ENCODE data around the gene C1QL3. TPM values are rescaled to one million over a fixed set of nuclear protein-coding genes. Genes with fewer than 3 reads are reported as not detected.

The C1QL3 gene
- total RNA-seq, 2 experiments from 2014 or later, result 0.07 TPM; not detected in 1

DNA sequence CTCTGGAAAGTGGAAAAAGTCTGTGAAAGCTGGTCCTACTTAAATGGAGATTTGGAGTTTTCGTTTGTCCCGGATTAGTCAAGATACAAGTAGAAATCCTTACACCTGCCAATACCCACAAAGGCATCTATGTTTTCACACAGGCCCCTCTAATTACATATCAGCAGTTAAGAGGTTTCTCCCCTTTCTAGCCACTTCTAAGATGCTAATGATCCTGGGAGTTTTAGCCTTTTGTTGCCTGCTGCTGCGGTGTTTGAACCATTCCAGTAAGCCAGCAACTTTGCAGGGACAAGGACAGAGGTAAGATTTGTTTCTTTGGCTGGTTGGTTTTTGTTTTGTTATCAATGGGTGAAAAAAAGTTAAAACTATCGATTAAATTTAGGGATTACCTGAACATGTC, 5.8 kb upstream of the C1QL3 start:
- intact Hi-C loops (cut with micrococcal nuclease), result no loop called here
- Mint-ChIP-seq H3K27ac (no peak overlapping the region), H3K4me1 (ENCODE audit: low read depth) (no peaks in the 10 kb centered on the region), H3K9me3 (no peaks in the 10 kb centered on the region), H3K27me3 (ENCODE audit: low read depth) (peaks cover 34% of the 10 kb centered on the region), H3K4me3 (no peak overlapping the region), H3K36me3 (ENCODE audit: low read depth) (peaks cover 2% of the 10 kb centered on the region)
- CTCF ChIA-PET, result no interaction called here
- DNase-seq, result no peak

- peaks cover 6% of the 10 kb centered on the region for H3K4me1 Mint-ChIP-seq (ENCODE audit: low read depth)
- H3K4me3 Mint-ChIP-seq, result peak overlapping the region; percentile 62
- peaks cover 41% of the 10 kb centered on the region for H3K27me3 Mint-ChIP-seq (ENCODE audit: low read depth)
- H3K9me3 Mint-ChIP-seq, result no peaks in the 10 kb centered on the region
- no peaks in the 10 kb centered on the region for H3K36me3 Mint-ChIP-seq (ENCODE audit: low read depth)
- CTCF ChIA-PET, result interaction anchor here (0.6 to 0.7 kb wide), 2 partner anchors 269 to 854 kb away, joined by 3 to 5 read pairs; no protein-coding TSS in a partner anchor
- H3K27ac Mint-ChIP-seq, result no peak overlapping the region
- intact Hi-C loops (cut with micrococcal nuclease), result loop anchor here (1.0 to 2.0 kb wide), 4 partner anchors 84 to 404 kb away; partner anchors contain the start of gene PTER
- peak; percentile 56 for DNase-seq
Measured at GRCh38 chr10:16520900-16521299, 779 bp downstream of the C1QL3 start.

- H3K27me3 Mint-ChIP-seq (ENCODE audit: low read depth), result peaks cover 41% of the 10 kb centered on the region
- H3K4me1 Mint-ChIP-seq (ENCODE audit: low read depth), result peaks cover 6% of the 10 kb centered on the region
- no peak overlapping the region for H3K27ac Mint-ChIP-seq
- no peaks in the 10 kb centered on the region for H3K36me3 Mint-ChIP-seq (ENCODE audit: low read depth)
- CTCF ChIA-PET, result no interaction called here
- intact Hi-C loops (cut with micrococcal nuclease), result loop anchor here (2.0 kb wide), 2 partner anchors 259 to 403 kb away; no protein-coding TSS in a partner anchor
- no peaks in the 10 kb centered on the region for H3K9me3 Mint-ChIP-seq
- H3K4me3 Mint-ChIP-seq, result peak overlapping the region; percentile 73
- peak; percentile 33 for DNase-seq
Measured at GRCh38 chr10:16519908-16520861, 1.5 kb downstream of the C1QL3 start.

GRCh38 chr10:16519250-16519907, 2.3 kb downstream of the C1QL3 start:
- Mint-ChIP-seq H3K27me3 (ENCODE audit: low read depth) (peaks cover 37% of the 10 kb centered on the region), H3K27ac (no peak overlapping the region), H3K9me3 (no peaks in the 10 kb centered on the region), H3K4me1 (ENCODE audit: low read depth) (peaks cover 6% of the 10 kb centered on the region), H3K36me3 (ENCODE audit: low read depth) (no peaks in the 10 kb centered on the region), H3K4me3 (peak overlapping the region; percentile 64)
- CTCF ChIA-PET, result no interaction called here
- no peak for DNase-seq
- intact Hi-C loops (cut with micrococcal nuclease), result no loop called here

DNA sequence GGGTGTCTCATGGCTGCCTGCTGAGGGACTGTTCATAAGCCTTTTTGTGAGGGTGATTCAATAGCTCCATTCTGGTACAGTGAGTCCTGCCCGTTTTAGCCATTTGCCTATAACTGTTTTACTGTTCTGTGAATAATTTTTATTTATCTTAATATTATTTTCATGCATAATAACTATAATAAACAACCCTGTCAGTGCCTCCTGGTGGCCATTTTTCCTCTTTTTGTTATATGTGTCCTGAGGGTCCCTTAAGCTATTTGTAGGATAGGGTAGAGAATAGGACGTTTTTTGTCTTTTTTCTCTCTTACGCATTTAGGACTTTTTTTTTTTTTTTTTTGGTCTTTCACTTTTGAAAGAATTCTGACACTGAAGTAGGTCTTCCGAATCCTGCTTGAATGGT, 2.9 kb downstream of the C1QL3 start:
- DNase-seq, result no peak
- H3K4me3 Mint-ChIP-seq, result no peak overlapping the region
- CTCF ChIA-PET, result no interaction called here
- peaks cover 34% of the 10 kb centered on the region for H3K27me3 Mint-ChIP-seq (ENCODE audit: low read depth)
- H3K9me3 Mint-ChIP-seq, result no peaks in the 10 kb centered on the region
- peaks cover 1% of the 10 kb centered on the region for H3K36me3 Mint-ChIP-seq (ENCODE audit: low read depth)
- H3K27ac Mint-ChIP-seq, result no peak overlapping the region
- H3K4me1 Mint-ChIP-seq (ENCODE audit: low read depth), result peaks cover 6% of the 10 kb centered on the region
- intact Hi-C loops (cut with micrococcal nuclease), result no loop called here

DNA sequence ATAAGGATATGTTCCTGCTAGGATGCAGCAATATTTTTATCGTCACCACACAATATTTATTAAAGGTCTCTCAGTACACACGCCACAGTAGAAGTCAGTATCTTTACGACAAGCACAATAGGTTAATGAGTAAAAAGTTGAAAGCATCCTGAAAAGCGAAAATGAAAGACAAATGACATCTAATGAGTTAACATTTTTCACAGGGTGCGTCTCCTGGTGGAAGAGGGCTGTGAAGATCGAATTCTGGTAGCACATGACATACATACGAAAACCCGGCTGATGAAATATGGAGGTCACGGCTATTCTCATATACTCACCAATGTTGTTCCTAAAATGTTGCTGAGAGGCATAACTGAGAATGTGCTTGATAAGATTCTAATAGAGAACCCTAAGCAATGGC, 10.8 kb downstream of the C1QL3 start:
- CTCF ChIA-PET, result no interaction called here
- H3K36me3 Mint-ChIP-seq (ENCODE audit: low read depth), result peaks cover 15% of the 10 kb centered on the region
- DNase-seq, result no peak
- no peak overlapping the region for H3K27ac Mint-ChIP-seq
- H3K4me1 Mint-ChIP-seq (ENCODE audit: low read depth), result no peaks in the 10 kb centered on the region
- no peaks in the 10 kb centered on the region for H3K9me3 Mint-ChIP-seq
- H3K4me3 Mint-ChIP-seq, result no peak overlapping the region
- no peaks in the 10 kb centered on the region for H3K27me3 Mint-ChIP-seq (ENCODE audit: low read depth)
- intact Hi-C loops (cut with micrococcal nuclease), result no loop called here

- H3K4me1 Mint-ChIP-seq (ENCODE audit: low read depth), result no peaks in the 10 kb centered on the region
- intact Hi-C loops (cut with micrococcal nuclease), result no loop called here
- no peak overlapping the region for H3K27ac Mint-ChIP-seq
- peaks cover 15% of the 10 kb centered on the region for H3K36me3 Mint-ChIP-seq (ENCODE audit: low read depth)
- no peak for DNase-seq
- H3K27me3 Mint-ChIP-seq (ENCODE audit: low read depth), result no peaks in the 10 kb centered on the region
- CTCF ChIA-PET, result no interaction called here
- no peaks in the 10 kb centered on the region for H3K9me3 Mint-ChIP-seq
- no peak overlapping the region for H3K4me3 Mint-ChIP-seq
Measured at GRCh38 chr10:16509996-16510395, 11.7 kb downstream of the C1QL3 start.

DNA sequence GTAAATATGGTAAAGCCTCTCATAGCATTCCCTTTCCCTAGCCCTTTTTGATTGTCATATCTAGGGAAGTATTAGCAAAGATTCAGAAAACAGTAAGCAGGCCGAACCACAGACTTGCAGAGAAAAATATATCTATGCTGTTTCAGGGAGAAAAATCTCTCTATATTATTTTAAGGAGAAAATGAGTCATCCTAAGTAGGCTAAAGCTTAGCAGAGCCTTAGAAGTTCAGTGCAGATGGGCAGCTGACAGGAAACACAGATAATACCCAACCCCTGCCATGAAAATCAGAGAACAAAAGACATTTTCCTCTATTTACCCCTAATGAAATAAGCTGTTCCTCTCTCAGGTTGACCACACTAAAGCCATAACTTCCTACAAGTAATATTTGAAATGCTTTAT, 16.5 kb downstream of the C1QL3 start:
- H3K36me3 Mint-ChIP-seq (ENCODE audit: low read depth), result peaks cover 12% of the 10 kb centered on the region
- intact Hi-C loops (cut with micrococcal nuclease), result no loop called here
- no peak overlapping the region for H3K27ac Mint-ChIP-seq
- no peaks in the 10 kb centered on the region for H3K9me3 Mint-ChIP-seq
- no peak for DNase-seq
- CTCF ChIA-PET, result no interaction called here
- no peaks in the 10 kb centered on the region for H3K27me3 Mint-ChIP-seq (ENCODE audit: low read depth)
- no peaks in the 10 kb centered on the region for H3K4me1 Mint-ChIP-seq (ENCODE audit: low read depth)
- H3K4me3 Mint-ChIP-seq, result no peak overlapping the region

DNA sequence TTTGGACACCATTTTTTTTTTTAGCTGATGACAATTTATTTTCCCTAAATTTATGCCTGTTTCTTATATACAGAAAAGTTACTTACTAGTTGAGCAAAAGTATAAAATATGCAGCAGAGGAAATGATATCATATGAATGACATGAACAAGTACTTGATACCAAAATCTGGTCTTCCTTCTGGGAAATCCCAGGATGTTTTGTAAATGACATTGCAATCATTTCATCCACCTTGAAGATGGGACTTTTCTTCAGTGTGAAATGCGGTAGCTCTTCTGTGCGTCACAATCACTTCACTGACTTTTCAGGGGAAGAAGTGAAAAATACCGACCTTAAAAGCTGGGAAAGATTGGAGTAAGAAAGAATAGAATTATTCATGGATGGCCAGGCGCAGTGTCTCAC, 23.8 kb downstream of the C1QL3 start:
- no peak for DNase-seq
- Mint-ChIP-seq H3K9me3 (no peaks in the 10 kb centered on the region), H3K36me3 (ENCODE audit: low read depth) (peaks cover 15% of the 10 kb centered on the region), H3K4me1 (ENCODE audit: low read depth) (peaks cover 9% of the 10 kb centered on the region), H3K27me3 (ENCODE audit: low read depth) (no peaks in the 10 kb centered on the region), H3K4me3 (no peak overlapping the region), H3K27ac (no peak overlapping the region)
- intact Hi-C loops (cut with micrococcal nuclease), result no loop called here
- CTCF ChIA-PET, result interaction anchor here (0.6 kb wide), 1 partner anchor 685 kb away, joined by 3 read pairs; no protein-coding TSS in a partner anchor

- intact Hi-C loops (cut with micrococcal nuclease), result no loop called here
- Mint-ChIP-seq H3K4me1 (ENCODE audit: low read depth) (peaks cover 9% of the 10 kb centered on the region), H3K27me3 (ENCODE audit: low read depth) (no peaks in the 10 kb centered on the region), H3K9me3 (no peaks in the 10 kb centered on the region), H3K4me3 (no peak overlapping the region), H3K27ac (no peak overlapping the region), H3K36me3 (ENCODE audit: low read depth) (peaks cover 23% of the 10 kb centered on the region)
- CTCF ChIA-PET, result no interaction called here
- no peak for DNase-seq
Measured at GRCh38 chr10:16493884-16494536, 27.7 kb downstream of the C1QL3 start.

- peaks cover 22% of the 10 kb centered on the region for H3K36me3 Mint-ChIP-seq (ENCODE audit: low read depth)
- H3K4me3 Mint-ChIP-seq, result no peak overlapping the region
- no peaks in the 10 kb centered on the region for H3K9me3 Mint-ChIP-seq
- H3K4me1 Mint-ChIP-seq (ENCODE audit: low read depth), result no peaks in the 10 kb centered on the region
- no peak for DNase-seq
- no peak overlapping the region for H3K27ac Mint-ChIP-seq
- intact Hi-C loops (cut with micrococcal nuclease), result no loop called here
- H3K27me3 Mint-ChIP-seq (ENCODE audit: low read depth), result no peaks in the 10 kb centered on the region
- CTCF ChIA-PET, result no interaction called here
Measured at GRCh38 chr10:16491933-16492332, 29.7 kb downstream of the C1QL3 start.

- no peak overlapping the region for H3K4me3 Mint-ChIP-seq
- no peak overlapping the region for H3K27ac Mint-ChIP-seq
- CTCF ChIA-PET, result interaction anchor here (0.7 kb wide), 1 partner anchor 13 kb away, joined by 5 read pairs; no protein-coding TSS in a partner anchor
- H3K4me1 Mint-ChIP-seq (ENCODE audit: low read depth), result no peaks in the 10 kb centered on the region
- intact Hi-C loops (cut with micrococcal nuclease), result no loop called here
- H3K36me3 Mint-ChIP-seq (ENCODE audit: low read depth), result peaks cover 31% of the 10 kb centered on the region
- H3K27me3 Mint-ChIP-seq (ENCODE audit: low read depth), result no peaks in the 10 kb centered on the region
- H3K9me3 Mint-ChIP-seq, result no peaks in the 10 kb centered on the region
- no peak for DNase-seq
Measured at GRCh38 chr10:16490511-16490910, 31.2 kb downstream of the C1QL3 start.
